MM.1S (cell line): Measurements from ENCODE around the gene LYPD1.

ENCODE experiments used
- EZH2phosphoT487 ChIP-seq: fragments of 300-600 bp; sonication (generic); IDR thresholded peaks from 2 replicates; pipeline ENCODE4 v1.6.1; 2018; ENCODE audit warnings: antibody characterized with exemption, low read length
- TF ChIP-seq, protein P1 (sequence below): fragments of 300-600 bp; sonication (generic); IDR thresholded peaks from 2 replicates; pipeline ENCODE4 v1.5.1; 2016; ENCODE audit warnings: antibody characterized with exemption, low read length, mixed read lengths

DNA sequence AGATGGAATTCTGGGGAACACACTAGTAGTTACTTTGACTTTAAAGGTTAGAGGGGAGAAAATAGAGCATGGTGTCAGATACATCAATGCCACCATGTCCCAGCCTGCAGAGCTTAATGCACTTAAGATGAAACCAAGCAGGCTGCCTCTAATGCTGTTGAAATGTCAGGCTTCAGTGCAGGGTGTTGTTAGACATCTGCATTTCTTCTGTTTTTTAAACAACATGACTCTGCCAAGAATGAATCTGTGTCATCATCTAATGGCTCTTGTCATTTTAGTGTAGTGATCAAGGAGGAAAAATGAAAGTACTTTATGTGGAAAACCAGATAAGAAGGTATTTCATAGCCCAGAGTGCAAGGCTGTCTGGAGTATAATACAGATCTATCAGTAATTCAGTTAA is 29.9 kb downstream of the LYPD1 start:
- TF ChIP-seq, protein P1, sequence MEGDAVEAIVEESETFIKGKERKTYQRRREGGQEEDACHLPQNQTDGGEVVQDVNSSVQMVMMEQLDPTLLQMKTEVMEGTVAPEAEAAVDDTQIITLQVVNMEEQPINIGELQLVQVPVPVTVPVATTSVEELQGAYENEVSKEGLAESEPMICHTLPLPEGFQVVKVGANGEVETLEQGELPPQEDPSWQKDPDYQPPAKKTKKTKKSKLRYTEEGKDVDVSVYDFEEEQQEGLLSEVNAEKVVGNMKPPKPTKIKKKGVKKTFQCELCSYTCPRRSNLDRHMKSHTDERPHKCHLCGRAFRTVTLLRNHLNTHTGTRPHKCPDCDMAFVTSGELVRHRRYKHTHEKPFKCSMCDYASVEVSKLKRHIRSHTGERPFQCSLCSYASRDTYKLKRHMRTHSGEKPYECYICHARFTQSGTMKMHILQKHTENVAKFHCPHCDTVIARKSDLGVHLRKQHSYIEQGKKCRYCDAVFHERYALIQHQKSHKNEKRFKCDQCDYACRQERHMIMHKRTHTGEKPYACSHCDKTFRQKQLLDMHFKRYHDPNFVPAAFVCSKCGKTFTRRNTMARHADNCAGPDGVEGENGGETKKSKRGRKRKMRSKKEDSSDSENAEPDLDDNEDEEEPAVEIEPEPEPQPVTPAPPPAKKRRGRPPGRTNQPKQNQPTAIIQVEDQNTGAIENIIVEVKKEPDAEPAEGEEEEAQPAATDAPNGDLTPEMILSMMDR, result no peak
- no peak for TF ChIP-seq EZH2phosphoT487
